Measurements from ENCODE around the gene PAQR7. TPM values are rescaled to one million over a fixed set of nuclear protein-coding genes. Genes with fewer than 3 reads are reported as not detected.

PAQR7 gene
- total RNA-seq, 1 donor from 2014 or later: 12.6 TPM

DNA sequence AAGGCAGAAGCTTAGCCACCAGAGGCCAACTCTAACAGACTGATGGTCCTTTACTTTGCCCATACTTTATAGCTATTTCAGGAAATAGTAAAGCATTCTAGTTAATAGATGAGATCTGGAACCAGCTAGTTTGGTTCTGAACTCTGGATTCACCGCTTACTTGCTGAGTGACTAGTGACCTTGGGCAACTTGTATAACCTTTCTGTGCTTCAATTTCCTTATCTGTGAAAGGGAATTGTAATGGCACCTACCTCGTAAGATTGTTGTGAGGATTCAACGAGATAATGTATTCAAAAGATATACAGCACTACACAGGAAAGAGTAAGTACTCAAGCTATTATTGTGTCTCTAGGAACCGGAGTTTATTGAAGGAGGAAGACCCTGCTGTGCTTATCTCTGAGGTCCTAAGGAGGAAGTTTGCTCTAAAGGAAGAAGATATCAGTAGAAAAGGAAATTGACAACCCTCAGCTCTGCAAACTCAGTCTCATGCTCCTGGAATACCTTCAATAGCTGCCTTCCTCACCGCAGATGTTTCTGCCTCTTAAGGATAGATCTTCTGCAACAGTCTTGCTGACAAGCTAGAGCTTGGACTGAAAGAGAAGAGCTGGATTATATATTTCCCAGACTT lies 43.8 kb downstream of the PAQR7 start:
- Histone ChIP-seq H3K4me3 (ENCODE audit: low read depth, low read length) (no peak overlapping the region), H3K36me3 (ENCODE audit: control insufficient read depth, insufficient read depth, low read length) (peaks cover 18% of the 10 kb centered on the region), H3K27me3 (ENCODE audit: control insufficient read depth, insufficient read depth, low read length) (no peaks in the 10 kb centered on the region)
- DNase-seq (ENCODE audit: low read depth) (no peak), FAIRE-seq (peak; percentile 60)
- TF ChIP-seq, protein P1, sequence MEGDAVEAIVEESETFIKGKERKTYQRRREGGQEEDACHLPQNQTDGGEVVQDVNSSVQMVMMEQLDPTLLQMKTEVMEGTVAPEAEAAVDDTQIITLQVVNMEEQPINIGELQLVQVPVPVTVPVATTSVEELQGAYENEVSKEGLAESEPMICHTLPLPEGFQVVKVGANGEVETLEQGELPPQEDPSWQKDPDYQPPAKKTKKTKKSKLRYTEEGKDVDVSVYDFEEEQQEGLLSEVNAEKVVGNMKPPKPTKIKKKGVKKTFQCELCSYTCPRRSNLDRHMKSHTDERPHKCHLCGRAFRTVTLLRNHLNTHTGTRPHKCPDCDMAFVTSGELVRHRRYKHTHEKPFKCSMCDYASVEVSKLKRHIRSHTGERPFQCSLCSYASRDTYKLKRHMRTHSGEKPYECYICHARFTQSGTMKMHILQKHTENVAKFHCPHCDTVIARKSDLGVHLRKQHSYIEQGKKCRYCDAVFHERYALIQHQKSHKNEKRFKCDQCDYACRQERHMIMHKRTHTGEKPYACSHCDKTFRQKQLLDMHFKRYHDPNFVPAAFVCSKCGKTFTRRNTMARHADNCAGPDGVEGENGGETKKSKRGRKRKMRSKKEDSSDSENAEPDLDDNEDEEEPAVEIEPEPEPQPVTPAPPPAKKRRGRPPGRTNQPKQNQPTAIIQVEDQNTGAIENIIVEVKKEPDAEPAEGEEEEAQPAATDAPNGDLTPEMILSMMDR (IDR thresholded peaks at IDR 0.05; ENCODE audit: insufficient read depth, low read length, severe bottlenecking): no peak

DNA sequence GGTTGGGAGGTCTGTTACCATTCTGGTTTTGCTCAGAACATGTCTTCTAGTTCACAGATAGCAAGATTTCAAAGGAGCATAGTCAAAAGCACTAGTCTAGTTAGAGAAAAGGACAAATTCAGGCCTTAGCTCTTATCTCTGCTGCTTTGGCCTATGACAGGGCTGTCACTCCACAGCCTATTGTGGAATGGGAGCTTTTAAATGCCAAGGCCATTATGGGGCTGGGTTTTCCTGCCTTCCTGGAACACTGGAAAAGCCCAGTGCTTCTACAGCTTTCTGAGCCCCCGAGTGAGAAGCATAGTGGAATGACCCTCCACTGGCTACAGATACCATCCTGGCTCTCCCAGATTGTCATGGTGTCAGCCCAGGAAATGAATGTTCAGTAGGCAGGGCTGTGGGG lies 46.5 kb downstream of the PAQR7 start:
- H3K27me3 ChIP-seq (ENCODE audit: control insufficient read depth, insufficient read depth, low read length): no peaks in the 10 kb centered on the region
- TF ChIP-seq, protein P1 (IDR thresholded peaks at IDR 0.05; ENCODE audit: insufficient read depth, low read length, severe bottlenecking): no peak
- FAIRE-seq: no peak
- H3K4me3 ChIP-seq (ENCODE audit: low read depth, low read length): no peak overlapping the region
- peaks cover 25% of the 10 kb centered on the region for H3K36me3 ChIP-seq (ENCODE audit: control insufficient read depth, insufficient read depth, low read length)
- no peak for DNase-seq (ENCODE audit: low read depth)

DNA sequence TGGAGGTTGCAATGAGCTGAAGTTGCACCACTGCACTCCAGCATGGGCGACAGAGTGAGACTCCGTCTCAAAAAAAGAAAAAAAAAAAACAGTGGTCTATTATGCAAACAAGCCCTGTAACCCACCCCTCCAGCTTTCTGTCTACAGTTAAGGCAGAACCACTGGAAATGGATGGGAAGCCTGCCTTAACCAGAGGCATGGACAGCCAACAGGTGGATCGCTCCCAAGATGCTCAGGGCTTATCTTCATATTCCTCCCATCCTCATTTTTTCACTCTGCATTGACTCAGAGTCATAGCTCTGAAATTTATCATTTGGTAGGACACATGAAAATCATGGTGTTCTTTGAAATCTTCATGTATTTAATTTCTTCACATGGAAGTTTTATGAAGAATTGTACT lies 47.0 kb downstream of the PAQR7 start:
- Histone ChIP-seq H3K36me3 (ENCODE audit: control insufficient read depth, insufficient read depth, low read length) (peaks cover 25% of the 10 kb centered on the region), H3K4me3 (ENCODE audit: low read depth, low read length) (no peak overlapping the region), H3K27me3 (ENCODE audit: control insufficient read depth, insufficient read depth, low read length) (no peaks in the 10 kb centered on the region)
- no peak for DNase-seq (ENCODE audit: low read depth)
- TF ChIP-seq, protein P1 (IDR thresholded peaks at IDR 0.05; ENCODE audit: insufficient read depth, low read length, severe bottlenecking): no peak
- FAIRE-seq: no peak

DNA sequence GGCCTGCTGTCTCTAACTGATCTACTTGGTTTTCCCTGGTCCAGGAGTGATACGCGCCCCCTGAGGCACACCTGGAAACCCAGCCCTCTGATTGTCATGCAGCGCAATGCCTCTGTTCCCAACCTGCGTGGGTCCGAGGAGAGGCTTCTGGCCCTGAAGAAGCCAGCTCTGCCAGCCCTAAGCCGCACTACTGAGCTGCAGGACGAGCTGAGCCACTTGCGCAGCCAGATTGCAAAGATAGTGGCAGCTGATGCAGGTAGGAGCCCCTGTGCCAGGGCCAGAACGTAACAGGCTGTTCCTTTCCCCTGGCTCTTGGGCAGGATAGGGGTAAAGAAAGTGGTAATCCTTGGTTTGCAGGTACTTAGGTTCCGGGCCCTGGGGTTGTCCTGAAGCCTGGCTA lies 48.9 kb downstream of the PAQR7 start:
- Histone ChIP-seq H3K36me3 (ENCODE audit: control insufficient read depth, insufficient read depth, low read length) (peaks cover 24% of the 10 kb centered on the region), H3K27me3 (ENCODE audit: control insufficient read depth, insufficient read depth, low read length) (no peaks in the 10 kb centered on the region), H3K4me3 (ENCODE audit: low read depth, low read length) (no peak overlapping the region)
- no peak for DNase-seq (ENCODE audit: low read depth)
- TF ChIP-seq, protein P1 (IDR thresholded peaks at IDR 0.05; ENCODE audit: insufficient read depth, low read length, severe bottlenecking): no peak
- no peak for FAIRE-seq

DNA sequence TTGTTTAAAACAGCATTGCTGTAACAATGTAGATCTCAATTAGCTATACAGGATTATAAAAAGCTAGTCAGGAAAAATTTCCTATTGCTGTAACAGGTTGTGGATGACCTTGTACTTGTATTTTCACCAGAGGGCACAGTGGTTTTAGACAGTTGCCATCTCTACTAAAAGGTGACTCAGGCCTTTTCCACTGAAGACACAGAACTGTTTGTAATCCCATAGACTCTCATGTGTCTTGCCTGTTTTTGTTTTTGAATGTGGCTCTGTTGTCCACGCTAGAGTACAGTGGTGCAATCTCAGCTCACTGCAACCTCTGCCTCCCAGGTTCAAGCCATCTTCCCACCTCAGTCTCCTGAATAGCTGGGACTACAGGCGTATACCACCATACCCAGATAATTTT lies 49.9 kb downstream of the PAQR7 start:
- TF ChIP-seq, protein P1 (IDR thresholded peaks at IDR 0.05; ENCODE audit: insufficient read depth, low read length, severe bottlenecking): no peak
- Histone ChIP-seq H3K36me3 (ENCODE audit: control insufficient read depth, insufficient read depth, low read length) (peaks cover 20% of the 10 kb centered on the region), H3K4me3 (ENCODE audit: low read depth, low read length) (no peak overlapping the region), H3K27me3 (ENCODE audit: control insufficient read depth, insufficient read depth, low read length) (no peaks in the 10 kb centered on the region)
- no peak for DNase-seq (ENCODE audit: low read depth)
- peak; percentile 18 for FAIRE-seq

DNA sequence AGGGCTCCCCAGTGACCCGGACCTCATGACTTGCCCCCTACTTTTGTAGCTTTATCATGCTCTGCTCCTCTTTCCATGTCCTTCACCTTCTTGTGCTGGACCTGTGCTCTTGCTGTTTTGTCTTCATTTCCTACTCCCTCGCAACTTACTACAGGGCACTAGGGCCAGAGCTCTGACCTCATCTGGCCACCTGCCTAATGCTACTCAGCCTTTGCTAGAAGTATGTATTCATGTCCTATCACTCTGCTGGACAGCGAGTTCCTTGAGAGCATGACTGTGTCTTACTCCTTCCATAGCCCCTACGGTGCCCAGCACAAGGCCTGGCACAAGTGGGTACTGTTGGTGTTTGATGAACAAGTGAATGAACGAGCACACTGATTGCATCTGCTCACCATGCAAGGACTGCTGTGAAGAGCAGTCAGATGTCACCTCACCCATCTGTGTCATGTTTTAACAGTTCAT lies 53.8 kb downstream of the PAQR7 start:
- FAIRE-seq (no peak), DNase-seq (ENCODE audit: low read depth) (no peak)
- H3K36me3 ChIP-seq (ENCODE audit: control insufficient read depth, insufficient read depth, low read length): peaks cover 9% of the 10 kb centered on the region
- H3K27me3 ChIP-seq (ENCODE audit: control insufficient read depth, insufficient read depth, low read length): no peaks in the 10 kb centered on the region
- TF ChIP-seq, protein P1 (IDR thresholded peaks at IDR 0.05; ENCODE audit: insufficient read depth, low read length, severe bottlenecking): no peak
- no peak overlapping the region for H3K4me3 ChIP-seq (ENCODE audit: low read depth, low read length)
